GM12872 (cell line): ENCODE data around the gene FAM13A.

ENCODE experiments used
- CTCF ChIP-seq: IDR thresholded peaks from 3 replicates; pipeline ENCODE4 v1.5.1; 2011; ENCODE audit warnings: low read depth, mild to moderate bottlenecking, low read length, moderate library complexity; ENCODE audit not compliant: insufficient read depth

Gene FAM13A

GRCh38 chr4:88763075-88763474 is 293.9 kb downstream of the FAM13A start:
- no peak for TF ChIP-seq CTCF

GRCh38 chr4:88761861-88762523 is 295.0 kb downstream of the FAM13A start:
- no peak for TF ChIP-seq CTCF

GRCh38 chr4:88761342-88761741 is 295.6 kb downstream of the FAM13A start:
- no peak for TF ChIP-seq CTCF

- no peak for TF ChIP-seq CTCF
Measured at GRCh38 chr4:88759895-88760290, 297.1 kb downstream of the FAM13A start.

- TF ChIP-seq CTCF, result no peak
Measured at GRCh38 chr4:88759039-88759894, 297.7 kb downstream of the FAM13A start.

GRCh38 chr4:88758264-88758663 is 298.7 kb downstream of the FAM13A start:
- no peak for TF ChIP-seq CTCF

- no peak for TF ChIP-seq CTCF
Measured at GRCh38 chr4:88757776-88758175, 299.2 kb downstream of the FAM13A start.
